Hippocampal formation (tissue), 2 donors: Measurements from ENCODE around the gene INSIG1.
A peak's percentile ranks its signal among the peaks of the same experiment; 100 is the strongest.

ENCODE experiments used
- DNase-seq, 2 donors: peaks; one replicate each; lab custom pipeline; 2025; lab: John Stamatoyannopoulos, UW

Gene INSIG1

DNA sequence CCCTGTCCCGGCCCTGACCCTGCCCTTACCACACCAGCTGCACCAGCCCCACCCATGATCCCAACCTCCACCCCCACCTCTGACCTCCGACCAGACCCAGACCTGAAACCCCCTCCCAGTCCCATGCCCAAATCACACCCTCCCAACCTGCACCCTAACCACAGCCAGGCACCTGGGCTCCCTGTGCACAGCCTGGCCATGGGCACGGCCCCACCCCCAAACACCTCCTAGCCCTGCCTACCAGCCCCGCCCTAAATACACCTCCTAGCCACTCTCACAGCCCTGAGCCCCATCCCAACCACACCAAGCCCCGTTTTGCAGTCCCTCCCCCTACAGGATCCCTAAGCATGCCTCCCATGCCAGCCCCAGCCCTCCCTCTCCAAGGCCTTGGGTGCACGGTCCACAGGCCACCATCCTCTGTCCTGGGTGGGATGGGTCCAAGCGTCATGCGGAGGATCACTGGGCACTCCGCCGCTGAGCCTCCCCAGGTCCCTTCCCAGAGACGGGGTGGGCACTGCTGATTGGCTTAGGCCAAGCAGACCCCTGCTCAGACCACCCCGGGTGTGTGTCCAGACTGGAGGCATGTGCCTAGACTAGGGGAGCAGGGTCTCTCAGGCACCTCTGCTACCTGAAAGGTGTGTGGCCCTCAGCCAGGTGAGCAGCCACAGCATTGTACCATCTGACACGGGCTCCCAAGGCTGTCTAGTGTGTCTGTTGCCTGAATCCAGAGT lies 30.1 kb downstream of the INSIG1 start:
- DNase-seq: no peak

DNA sequence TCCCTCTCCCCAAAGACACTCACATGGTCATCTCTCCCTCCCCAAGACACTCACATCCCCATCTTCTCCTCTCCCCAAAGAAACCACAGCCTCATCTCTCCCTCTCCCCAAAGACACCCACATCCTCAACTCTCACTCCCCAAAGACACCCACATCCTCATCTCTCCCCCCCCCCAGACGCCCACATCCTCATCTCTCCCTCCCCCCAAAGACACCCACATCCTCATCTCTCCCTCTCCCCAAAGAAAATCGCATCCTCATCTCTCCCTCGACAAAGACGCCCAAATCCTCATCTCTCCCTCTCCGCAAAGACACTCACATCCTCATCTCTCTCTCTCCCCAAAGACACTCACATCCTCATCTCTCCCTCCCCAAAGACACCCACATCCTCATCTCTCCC lies 31.5 kb downstream of the INSIG1 start:
- DNase-seq: no peak

DNA sequence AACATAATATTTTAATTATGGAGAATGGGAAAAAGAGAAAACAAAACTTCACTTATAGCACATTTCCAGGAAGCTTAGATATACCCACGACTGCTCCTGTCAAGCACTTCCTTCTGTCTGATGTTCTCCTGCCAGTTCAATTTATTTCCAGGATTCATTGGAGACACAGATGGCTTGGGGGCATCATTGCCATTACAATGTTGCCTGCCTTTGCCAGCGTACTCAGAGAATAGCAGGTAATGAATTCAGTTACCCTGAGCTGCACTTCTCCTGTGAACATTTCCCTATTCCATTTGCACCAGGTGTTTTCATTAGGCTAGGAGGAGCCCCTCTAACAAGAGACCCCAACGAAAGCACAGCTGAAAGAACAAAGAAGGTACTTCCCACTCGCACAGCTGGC lies 33.7 kb downstream of the INSIG1 start:
- DNase-seq: no peak

DNA sequence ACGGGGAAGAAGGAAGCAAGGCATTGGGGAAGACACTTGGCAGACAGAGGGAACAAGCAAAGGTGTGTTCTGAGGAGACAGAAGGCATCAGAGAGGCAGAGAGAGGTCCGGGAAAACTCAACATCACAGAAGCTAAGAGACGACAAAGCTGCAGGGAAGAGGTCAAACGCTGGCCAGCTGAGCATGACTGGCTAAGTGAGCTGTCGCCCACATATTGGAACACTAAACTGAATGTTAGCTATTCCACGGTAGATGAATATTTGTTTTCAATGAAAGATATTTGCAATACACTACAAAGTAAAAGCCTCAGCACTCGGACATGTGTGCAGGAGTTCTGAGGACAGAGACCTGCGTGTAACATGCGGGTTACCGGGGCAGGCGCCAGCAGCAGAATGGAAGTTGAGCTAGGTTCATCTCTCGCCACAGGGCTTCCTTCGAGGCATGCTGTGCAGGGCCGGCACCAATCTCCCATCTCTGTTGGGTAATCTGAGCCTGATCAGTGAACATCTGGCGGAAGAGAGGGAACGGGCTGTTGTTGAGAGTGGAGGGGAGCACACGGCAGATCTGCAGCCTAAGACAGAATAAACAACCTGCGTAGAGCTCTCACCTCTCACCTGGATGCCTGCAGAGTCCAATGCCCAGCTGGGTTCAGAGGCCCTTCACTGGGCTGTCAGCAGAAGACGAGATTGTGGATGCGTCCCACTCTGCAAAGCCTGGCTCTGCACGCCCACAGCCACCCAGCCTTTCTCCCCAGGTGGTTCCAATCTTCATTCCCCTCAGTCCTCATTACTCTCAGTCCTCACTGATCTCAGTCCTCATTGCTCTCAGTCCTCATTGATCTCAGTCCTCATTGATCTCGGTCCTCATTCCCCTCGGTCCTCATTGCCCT lies 35.9 kb downstream of the INSIG1 start:
- no peak for DNase-seq

DNA sequence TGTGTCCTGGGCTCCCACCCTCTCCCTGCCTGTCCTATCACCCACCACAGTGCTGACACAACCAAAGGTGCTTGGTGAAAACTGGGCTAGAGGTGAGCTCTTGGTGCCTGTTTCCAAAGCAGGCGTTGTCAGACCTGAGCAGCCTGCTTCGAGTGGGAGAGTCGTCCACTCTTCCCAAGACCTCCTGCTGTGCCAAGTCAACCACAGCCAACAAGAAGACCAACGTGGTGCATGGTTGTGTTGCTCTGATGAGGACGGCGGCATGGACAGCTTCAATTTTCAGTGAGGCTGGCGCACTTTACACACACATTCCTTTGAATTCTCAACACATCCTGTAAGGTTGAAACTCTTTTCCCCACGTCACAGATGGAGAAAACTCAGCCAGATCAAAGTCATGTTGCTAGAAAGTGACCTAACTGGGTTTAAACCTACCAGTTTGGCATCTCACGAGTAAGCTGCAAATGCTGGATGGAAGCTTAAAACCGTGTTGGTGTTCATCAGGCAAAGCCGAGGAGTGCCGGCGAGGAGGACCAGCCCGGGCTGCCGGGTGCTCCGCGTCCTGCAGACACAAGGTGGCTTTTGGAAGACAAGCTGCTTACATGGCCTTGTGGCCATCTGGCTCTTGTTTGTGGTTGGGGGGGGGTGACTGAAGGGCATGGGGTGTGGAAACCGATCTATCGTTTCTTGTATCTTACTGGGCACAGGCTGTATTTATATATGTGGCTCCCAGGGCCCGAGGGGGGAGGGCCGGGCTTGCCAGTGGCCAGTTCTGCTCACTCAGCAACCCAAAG lies 39.3 kb downstream of the INSIG1 start:
- no peak for DNase-seq

DNA sequence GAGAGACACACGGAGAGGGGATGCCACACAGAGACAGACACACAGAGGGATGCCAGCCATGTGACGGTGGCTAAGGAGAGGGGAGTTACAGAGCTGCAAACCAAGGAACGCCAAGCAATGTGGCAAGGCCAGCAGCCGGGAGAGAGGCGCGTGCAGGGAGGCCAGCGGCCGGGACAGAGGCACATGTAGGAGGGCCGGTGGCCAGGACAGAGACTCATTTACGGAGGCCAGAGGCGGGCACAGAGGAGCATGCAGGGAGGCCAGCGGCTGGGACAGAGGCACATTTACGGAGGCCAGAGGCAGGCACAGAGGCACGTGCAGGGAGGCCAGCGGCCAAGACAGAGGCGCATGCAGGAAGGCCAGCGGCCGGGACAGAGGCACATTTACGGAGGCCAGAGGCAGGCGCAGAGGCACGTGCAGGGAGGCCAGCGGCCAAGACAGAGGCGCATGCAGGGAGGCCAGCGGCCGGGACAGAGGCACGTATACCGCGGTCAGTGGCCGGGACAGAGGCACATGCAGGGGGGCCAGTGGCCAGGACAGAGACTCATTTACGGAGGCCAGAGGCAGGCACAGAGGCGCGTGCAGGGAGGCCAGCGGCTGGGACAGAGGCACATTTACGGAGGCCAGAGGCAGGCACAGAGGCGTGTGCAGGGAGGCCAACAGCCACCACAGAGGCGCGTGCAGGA lies 40.4 kb downstream of the INSIG1 start:
- DNase-seq: no peak

DNA sequence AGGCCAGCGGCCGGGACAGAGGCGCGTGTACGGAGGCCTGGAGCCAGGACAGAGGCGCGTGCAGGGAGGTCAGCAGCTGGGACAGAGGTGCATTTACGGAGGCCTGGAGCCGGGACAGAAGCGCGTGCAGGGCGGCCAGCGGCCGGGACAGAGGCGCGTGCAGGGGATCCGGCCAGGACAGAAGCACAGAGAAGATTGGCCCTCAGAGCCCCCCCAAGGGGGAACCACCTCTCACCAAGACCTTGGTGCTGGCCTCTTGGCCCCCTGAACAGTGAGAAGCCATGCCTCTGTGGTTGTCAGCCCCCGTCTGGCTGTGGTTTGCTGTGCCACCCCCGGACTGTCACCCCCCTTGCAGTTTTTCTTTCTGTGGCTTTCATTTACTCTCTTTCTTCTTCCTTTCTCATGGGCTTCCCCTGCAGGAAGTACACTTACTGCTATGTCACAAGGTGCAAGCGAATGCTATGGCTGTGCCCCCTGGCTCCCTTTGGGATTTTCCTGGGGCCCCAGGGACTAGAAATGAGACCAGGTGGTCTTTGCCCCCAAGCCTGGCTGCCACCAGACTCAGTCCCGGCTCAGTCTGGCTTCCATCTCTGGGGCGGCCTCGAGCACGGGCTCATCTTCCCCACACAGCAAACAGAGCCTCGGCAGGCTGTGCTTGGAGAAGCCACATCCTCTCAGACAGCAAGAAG lies 41.1 kb downstream of the INSIG1 start:
- no peak for DNase-seq

DNA sequence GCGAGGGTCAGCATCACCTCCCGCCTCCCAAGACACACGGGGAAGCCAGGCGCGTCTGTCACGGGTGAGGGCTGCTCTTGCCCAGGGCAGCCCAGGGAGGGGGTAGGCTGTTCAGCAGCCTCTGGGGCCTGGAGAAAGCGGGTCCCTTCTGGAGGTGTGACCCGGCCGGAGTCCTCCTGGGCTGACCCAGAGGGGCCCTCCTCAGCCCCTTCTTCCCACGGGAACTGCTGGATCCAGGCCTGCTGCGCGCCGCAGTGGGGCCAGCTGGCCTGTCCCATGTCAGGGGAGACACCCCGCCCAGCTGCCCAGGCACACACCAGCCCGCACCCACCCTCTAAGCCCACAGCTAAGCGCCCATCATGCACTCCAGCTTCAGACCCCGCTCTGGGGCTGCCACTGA lies 41.8 kb downstream of the INSIG1 start:
- DNase-seq: no peak

DNA sequence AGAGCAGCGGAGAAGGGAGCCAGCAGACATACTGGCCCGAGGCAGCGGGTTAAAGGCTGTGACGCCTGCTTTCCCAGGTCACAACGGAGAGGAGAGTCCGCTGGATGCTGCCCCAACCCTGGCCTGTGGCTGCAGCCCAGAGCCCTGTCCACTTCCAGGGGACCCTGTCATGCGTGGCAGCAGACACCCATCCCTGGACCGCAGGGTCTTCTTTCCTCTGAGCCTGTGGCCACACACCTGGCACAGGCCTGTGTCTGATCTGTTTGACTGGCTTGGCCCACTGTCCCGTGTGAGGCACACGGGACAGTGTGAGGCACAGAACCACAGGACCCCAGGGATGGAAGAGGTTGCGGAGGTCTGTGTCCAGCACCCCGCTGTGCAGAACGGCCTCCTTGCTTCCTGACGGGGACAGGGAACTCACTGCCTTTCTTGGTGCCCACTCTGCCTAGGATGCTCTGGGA lies 42.4 kb downstream of the INSIG1 start:
- no peak for DNase-seq

DNA sequence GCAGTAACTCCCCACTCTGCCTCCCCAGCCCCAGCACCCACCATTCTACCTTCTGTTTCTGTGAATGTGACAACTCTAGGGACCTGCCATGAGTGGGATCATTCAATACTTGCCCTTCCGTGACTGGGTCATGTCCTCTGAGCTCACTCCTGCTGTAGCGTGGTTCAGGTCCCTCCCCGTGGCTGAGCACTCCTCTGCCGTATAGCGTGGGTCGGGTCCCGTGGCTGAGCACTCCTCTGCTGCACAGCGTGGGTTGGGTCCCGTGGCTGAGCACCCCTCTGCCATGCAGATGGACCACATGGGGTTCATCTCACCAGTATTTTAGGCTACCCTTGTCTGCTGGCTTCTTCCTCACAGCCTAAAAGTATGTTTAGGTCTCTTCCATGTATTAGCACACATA lies 43.0 kb downstream of the INSIG1 start:
- DNase-seq: no peak

DNA sequence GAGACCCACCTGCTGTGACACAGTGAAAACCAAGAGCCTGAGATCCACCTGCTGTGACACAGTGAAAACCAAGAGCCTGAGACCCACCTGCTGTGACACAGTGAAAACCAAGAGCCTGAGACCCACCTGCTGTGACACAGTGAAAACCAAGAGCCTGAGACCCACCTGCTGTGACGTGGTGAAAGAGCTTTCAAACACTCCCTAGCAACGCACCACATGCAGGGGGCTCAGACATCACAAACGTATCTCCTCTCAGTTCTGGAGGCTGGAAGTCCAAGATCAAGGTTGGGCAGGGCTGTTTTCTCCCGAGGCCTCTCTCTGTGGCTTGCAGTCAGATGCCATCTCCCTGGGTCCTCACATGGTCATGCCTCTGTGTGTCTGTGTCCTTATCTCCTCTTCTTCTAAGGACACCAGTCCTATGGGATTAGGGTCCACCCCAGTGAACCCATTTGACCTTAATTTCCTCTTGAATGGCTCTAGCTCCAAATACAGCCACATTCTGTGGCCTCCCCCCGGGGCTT lies 43.8 kb downstream of the INSIG1 start:
- DNase-seq: no peak

DNA sequence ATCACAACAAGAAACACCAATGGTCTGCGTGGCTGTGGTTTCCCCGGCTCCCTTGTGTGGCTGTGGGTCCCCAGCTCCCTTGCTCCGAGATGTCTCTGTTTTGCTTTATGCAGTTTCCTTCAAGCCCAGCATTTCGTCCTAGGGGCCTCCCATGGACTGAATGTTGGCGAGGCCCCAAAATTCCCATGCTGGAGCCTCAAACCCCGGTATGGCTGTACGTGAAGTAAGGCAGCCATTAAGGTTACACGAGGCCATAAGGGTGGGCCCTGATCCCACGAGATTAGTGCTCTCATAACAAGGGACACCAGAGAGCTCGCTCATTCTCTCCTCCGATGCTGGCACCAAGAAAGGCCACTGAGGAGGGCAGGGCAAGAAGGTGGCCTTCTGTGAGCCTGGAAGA lies 44.6 kb downstream of the INSIG1 start:
- no peak for DNase-seq

DNA sequence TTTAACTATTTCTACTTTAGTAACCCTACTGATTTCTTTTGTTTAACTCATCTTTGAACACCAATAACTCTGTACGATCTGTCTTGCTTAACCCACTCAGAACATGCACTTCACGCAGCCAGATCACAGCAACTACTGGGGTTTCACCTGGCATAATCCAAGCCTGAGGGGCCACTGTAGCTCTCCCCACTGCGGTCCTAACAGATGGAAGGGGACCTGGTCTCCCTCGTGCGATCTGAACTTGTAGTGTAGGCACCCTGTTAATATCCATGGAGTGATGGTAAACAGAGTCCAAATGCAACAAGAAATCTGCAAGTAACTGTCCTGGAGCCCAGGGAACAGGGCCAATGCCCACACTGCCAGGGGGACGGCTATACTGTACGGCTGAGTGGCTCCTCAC lies 45.5 kb downstream of the INSIG1 start:
- DNase-seq: no peak

DNA sequence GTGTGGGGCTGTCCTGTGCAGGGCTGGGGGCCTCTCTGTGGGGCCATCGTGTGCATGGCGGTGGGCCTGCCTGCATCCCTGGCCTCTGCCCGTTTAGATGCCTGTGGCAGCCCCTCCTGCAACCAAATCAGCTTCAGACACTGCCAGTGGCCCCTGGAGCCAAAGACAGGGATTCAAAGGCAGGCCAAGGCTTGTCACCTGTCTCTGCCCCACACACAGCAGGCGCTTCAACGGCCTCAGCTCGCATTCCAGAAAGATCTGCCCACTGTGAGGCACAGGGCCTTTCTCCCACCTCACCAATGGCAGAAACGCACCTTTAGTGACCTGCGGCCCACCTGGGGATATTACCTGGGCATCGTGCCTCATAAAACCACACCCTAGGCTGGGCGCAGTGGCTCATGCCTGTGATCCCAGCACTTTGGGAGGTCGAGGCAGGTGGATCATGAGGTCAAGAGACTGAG lies 46.0 kb downstream of the INSIG1 start:
- DNase-seq: no peak

DNA sequence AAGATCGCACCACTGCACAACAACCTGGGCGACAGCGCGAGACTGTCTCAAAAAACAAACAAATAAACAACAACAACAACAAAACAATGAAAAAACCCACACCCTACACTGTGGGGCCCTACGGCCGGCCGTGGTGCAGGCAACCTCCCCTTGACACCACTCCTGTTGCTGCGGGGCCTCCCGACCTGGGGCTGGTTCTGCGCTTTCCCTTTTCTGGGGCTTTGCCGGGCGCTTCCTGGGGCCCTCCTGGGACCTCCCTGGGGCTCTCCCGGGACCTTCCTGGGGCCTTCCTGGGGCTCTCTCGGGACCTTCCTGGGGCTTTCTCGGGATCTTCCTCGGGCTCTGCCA lies 46.6 kb downstream of the INSIG1 start:
- no peak for DNase-seq

DNA sequence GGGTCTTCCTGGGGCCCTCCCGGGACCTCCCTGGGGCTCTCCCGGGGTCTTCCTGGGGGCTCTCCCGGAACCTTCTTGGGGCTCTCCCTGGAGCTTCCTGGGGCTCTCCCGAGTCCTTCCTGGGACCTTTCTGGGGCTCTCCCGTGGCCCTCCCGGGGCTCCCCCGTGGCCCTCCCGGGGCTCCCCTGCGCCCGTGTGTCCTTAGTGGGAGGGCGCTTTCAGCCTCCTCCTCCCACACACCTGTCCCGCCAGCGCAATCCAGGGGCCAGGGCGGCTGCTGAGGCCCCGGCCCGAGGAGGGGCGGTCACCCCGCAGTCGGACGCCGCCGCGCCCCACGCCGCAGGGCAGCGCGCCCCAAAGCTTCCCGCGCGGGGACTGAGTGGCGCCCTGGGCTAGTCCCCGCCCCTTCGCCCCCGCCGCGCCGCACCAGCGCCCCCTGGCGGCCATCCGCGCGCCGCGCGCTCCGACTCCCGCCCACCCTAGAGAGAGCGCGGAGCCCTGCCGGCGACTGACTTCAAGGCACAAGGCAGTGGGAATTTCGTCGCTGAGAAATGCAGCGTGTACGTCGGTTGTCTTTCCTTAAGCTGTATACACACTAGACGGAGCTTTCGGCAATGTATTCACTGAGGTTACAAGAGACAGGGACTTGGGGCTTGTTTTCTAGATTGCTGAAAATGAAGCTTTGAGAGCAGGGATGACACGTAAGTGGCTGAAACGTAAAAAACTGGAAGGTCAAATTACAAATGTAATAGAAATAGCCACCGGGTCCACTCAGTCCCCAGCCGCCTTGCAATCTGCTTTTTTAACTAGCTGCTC lies 47.1 kb downstream of the INSIG1 start:
- DNase-seq: peak; percentile 41 to 78

DNA sequence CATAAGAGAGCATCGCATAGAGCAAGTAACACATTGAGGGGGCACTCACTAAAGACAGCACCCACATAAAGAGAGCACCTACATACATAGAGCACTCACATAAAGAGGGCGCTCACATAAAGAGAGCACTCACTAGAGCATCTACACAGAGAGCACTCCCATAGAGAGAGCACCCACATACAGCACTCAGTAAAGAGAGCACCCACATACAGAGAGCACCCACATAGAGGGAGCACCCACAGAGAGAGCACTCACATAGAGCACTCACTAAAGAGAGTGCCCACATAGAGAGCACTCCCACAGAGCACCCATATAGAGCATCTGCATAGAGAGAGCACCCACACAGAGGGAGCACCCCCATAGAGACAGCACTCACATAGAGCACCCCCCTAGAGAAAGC lies 47.8 kb downstream of the INSIG1 start:
- no peak for DNase-seq

DNA sequence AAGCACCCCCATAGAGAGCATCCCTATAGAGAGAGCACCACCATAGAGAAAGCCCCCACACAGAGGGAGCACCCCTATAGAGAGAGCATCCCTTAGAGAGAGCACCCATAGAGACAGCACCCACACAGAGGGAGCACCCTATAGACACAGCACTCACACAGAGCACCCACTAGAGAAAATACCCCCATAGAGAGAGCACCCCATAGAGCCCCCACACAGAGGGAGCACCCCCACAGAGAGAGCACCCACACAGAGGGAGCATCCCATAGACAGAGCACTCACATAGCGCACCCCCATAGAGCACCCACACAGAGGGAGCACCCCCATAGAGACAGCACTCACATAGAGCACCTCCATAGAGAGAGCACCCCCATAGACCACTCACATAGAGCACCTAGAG lies 48.6 kb downstream of the INSIG1 start:
- DNase-seq: no peak

DNA sequence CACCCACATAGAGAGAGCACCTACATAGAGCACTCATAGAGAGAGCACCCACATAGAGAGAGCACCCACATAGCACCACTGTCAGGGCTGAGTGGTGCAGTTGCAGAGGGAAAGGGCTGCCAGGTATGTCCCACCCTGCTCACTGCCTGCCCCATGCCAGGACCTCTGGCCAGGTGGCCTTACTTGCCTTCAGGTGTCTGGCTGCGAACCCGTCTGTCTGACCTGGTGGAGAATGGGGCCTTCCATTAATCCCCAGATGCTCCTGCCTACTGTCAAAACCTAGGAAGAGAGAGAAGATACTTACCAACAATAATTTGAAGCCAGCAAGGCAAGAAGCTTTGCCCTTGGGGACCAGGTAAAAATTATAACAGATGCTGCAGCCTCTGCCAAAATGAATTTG lies 51.1 kb downstream of the INSIG1 start:
- no peak for DNase-seq
